GM21526 (cell line): Measurements from ENCODE around the gene TRIM4.
"Not testable (repeated sequence)": the region's sequence is repeated elsewhere in the genome, so short reads cannot be mapped to it uniquely, and the experiment has no call there.

Experiments used
- ATAC-seq: cut with Tn5 transposase; IDR thresholded peaks from one replicate; pipeline ENCODE4 v1.9.1; 2021; ENCODE audit warnings: moderate library complexity; ENCODE audit not compliant: unreplicated experiment, low FRiP score

Gene TRIM4

GRCh38 chr7:99920149-99920548 is 819 bp upstream of the TRIM4 start:
- no peak for ATAC-seq

- no peak for ATAC-seq
Observed at GRCh38 chr7:99919814-99920112, 433 bp upstream of the TRIM4 start.

GRCh38 chr7:99910976-99911375 is 8.4 kb downstream of the TRIM4 start:
- ATAC-seq: no peak

GRCh38 chr7:99901581-99901980 is 17.7 kb downstream of the TRIM4 start:
- ATAC-seq: no peak

- no peak for ATAC-seq
Observed at GRCh38 chr7:99899830-99900519, 19.4 kb downstream of the TRIM4 start.

GRCh38 chr7:99898836-99899235 is 20.5 kb downstream of the TRIM4 start:
- no peak for ATAC-seq

- no peak for ATAC-seq
Observed at GRCh38 chr7:99898023-99898357, 21.3 kb downstream of the TRIM4 start.

- no peak for ATAC-seq
Observed at GRCh38 chr7:99897322-99898022, 21.9 kb downstream of the TRIM4 start.

GRCh38 chr7:99894738-99895137 is 24.6 kb downstream of the TRIM4 start:
- no peak for ATAC-seq

- no peak for ATAC-seq
Observed at GRCh38 chr7:99893280-99893679, 26.1 kb downstream of the TRIM4 start.

GRCh38 chr7:99890348-99890747 is 29.0 kb downstream of the TRIM4 start:
- not testable (repeated sequence) for ATAC-seq

- not testable (repeated sequence) for ATAC-seq
Observed at GRCh38 chr7:99888366-99888765, 31.0 kb downstream of the TRIM4 start.

GRCh38 chr7:99881370-99881769 is 38.0 kb downstream of the TRIM4 start:
- ATAC-seq: no peak

GRCh38 chr7:99876933-99877332 is 42.4 kb downstream of the TRIM4 start, which contains the start of gene OR2AE1:
TSS of gene OR2AE1 (minus strand) at chr7:99877033. CDS start at chr7:99877033, 0 bp downstream.
- ATAC-seq: no peak

GRCh38 chr7:99876491-99876890 is 42.8 kb downstream of the TRIM4 start:
- no peak for ATAC-seq

- ATAC-seq: no peak
Observed at GRCh38 chr7:99868246-99868645, 51.1 kb downstream of the TRIM4 start.

GRCh38 chr7:99867477-99867876 is 51.9 kb downstream of the TRIM4 start:
- ATAC-seq: not testable (repeated sequence)

GRCh38 chr7:99863847-99864440 is 55.4 kb downstream of the TRIM4 start:
- no peak for ATAC-seq

GRCh38 chr7:99860281-99861127 is 58.8 kb downstream of the TRIM4 start:
- ATAC-seq: no peak

- no peak for ATAC-seq
Observed at GRCh38 chr7:99855236-99855635, 64.1 kb downstream of the TRIM4 start.
